Panc1 (cell line): ENCODE results near the gene MAP4K2. TPM values are rescaled to one million over a fixed set of nuclear protein-coding genes. Genes with fewer than 3 reads are reported as not detected.

Experiments
- ATAC-seq: fragments of 200-7000 bp; cut with Tn5 transposase; 2 replicates; pipeline ENCODE4 v1.9.1; 2020; ENCODE audit warnings: mild to moderate bottlenecking, moderate library complexity
- BruUV-seq: library from RNA; stranded (reverse); fragments of 400-500 nt; replicated peaks from 2 replicates; lab custom pipeline; 2021; lab: Mats Ljungman, UMichigan
- CTCF ChIA-PET: fragments of 300-600 bp; sonication (Branson Sonifier 250); formaldehyde crosslinking; loops from one replicate; lab custom pipeline; 2022; ENCODE audit warnings: antibody characterized with exemption; lab: Charles Lee
- POLR2A ChIA-PET: fragments of 300-600 bp; sonication (Branson Sonifier 250); formaldehyde crosslinking; loops from one replicate; lab custom pipeline; 2022; ENCODE audit warnings: antibody characterized with exemption; lab: Charles Lee
- DNase-seq: peaks from one replicate; pipeline ENCODE4 v3.0.0-alpha.2; 2010; ENCODE audit warnings: low read depth, low spot score
- H3K27ac ChIP-seq: 2 replicates; pipeline ENCODE4 v1.5.1; 2011; ENCODE audit warnings: mild to moderate bottlenecking, low read length, inconsistent platforms
- H3K27me3 ChIP-seq: fragments of 200-500 bp; sonication (Bioruptor generic); 2 replicates; pipeline ENCODE4 v1.6.0; 2014; ENCODE audit warnings: low read length, inconsistent platforms; ENCODE audit not compliant: control insufficient read depth, insufficient read depth
- H3K36me3 ChIP-seq: fragments of 200-500 bp; sonication (Bioruptor generic); 2 replicates; pipeline ENCODE4 v1.5.1; 2014; ENCODE audit warnings: inconsistent platforms, mild to moderate bottlenecking, low read length, moderate library complexity; ENCODE audit not compliant: control insufficient read depth, insufficient read depth
- H3K4me1 ChIP-seq: 2 replicates; pipeline ENCODE4 v1.5.1; 2011; ENCODE audit warnings: inconsistent platforms, mild to moderate bottlenecking, low read length, moderate library complexity; ENCODE audit not compliant: control insufficient read depth, insufficient read depth
- H3K4me3 ChIP-seq, 2 experiments: 2 replicates each; pipeline ENCODE4 v1.5.1; 2011 to 2012; ENCODE audit warnings: low read depth in 2 of 2, low read length in 2 of 2, mild to moderate bottlenecking in 2 of 2, inconsistent platforms in 1 of 2, moderate library complexity in 1 of 2
- H3K9me3 ChIP-seq: fragments of 200-500 bp; sonication (Bioruptor generic); 2 replicates; pipeline ENCODE4 v1.5.1; 2014; ENCODE audit warnings: low read depth, mild to moderate bottlenecking, inconsistent platforms, low read length, moderate library complexity; ENCODE audit not compliant: control insufficient read depth, insufficient read depth
- CTCF ChIP-seq: fragments of 450-650 bp; IDR thresholded peaks from 2 replicates; pipeline ENCODE4 v1.5.1; 2017; ENCODE audit warnings: mild to moderate bottlenecking
- POLR2AphosphoS5 ChIP-seq: IDR thresholded peaks from 2 replicates; pipeline ENCODE4 v1.6.1; 2012; ENCODE audit warnings: mild to moderate bottlenecking, low read depth, low read length, moderate library complexity
- REST ChIP-seq, 2 experiments: IDR thresholded peaks; 2 replicates each; pipeline ENCODE4 v1.6.1; 2011 to 2012; ENCODE audit warnings: low read depth in 2 of 2, control low read depth in 1 of 2, low read length in 1 of 2, mild to moderate bottlenecking in 1 of 2, moderate library complexity in 1 of 2; ENCODE audit not compliant: insufficient read depth in 1 of 2
- SIN3A ChIP-seq: IDR thresholded peaks from 2 replicates; pipeline ENCODE4 v1.6.1; 2012; ENCODE audit warnings: low read depth, mild to moderate bottlenecking, low read length, moderate library complexity, borderline replicate concordance; ENCODE audit not compliant: insufficient read depth
- TCF7L2 ChIP-seq: IDR thresholded peaks from 2 replicates; pipeline ENCODE4 v1.6.1; 2011; ENCODE audit warnings: mild to moderate bottlenecking, low read depth, low read length, inconsistent platforms
- in situ Hi-C: cut with HindIII; loops from 2 replicates; pipeline ENCODE4 v1.10.0; 2016; ENCODE audit warnings: low sequenced_read_pairs, low pct_unique_long_range_greater_than_20kb
- intact Hi-C: fragments of 100-400 bp; cut with micrococcal nuclease; formaldehyde crosslinking; loops from one replicate; pipeline ENCODE4 v1.10.0; 2022; ENCODE audit not compliant: unreplicated experiment
- total RNA-seq: library from RNA; stranded (reverse); gene quantifications from one replicate; pipeline ENCODE4 v1.2.1, GENCODE V29; 2021; ENCODE audit not compliant: unreplicated experiment

The MAP4K2 gene
- total RNA-seq, 1 experiment from 2014 or later = 46.4 TPM

- ChIA-PET CTCF (interaction anchor here (0.6 kb wide), 1 partner anchor 1059 kb away, joined by 3 read pairs; no protein-coding TSS in a partner anchor), POLR2A (interaction anchor here (1.6 kb wide), 1 partner anchor 22 kb away, joined by 4 read pairs; the partner anchor contains the start of gene SF1)
- in situ Hi-C loops (no loop called here), intact Hi-C loops (no loop called here)
- Histone ChIP-seq H3K4me1 (peaks cover 18% of the 10 kb centered on the region), H3K27me3 (no peaks in the 10 kb centered on the region), H3K4me3 (no peak overlapping the region), H3K36me3 (no peaks in the 10 kb centered on the region; the same call in 1 of the 2 replicates), H3K9me3 (no peaks in the 10 kb centered on the region), H3K27ac (no peak overlapping the region)
- BruUV-seq = no TSS peak
- DNase-seq = no peak
- TF ChIP-seq REST (IDR thresholded peaks at IDR 0.05; ENCODE audit: insufficient read depth in 1 of 2, low read depth in 2 of 2, low read length in 1 of 2) = no peak
- no peak for TF ChIP-seq SIN3A
- no peak for TF ChIP-seq POLR2AphosphoS5
- no peak for TF ChIP-seq TCF7L2
- TF ChIP-seq CTCF = no peak
- ATAC-seq = no peak
These were observed 2.5 kb downstream of the MAP4K2 start for GRCh38 chr11:64800303-64801157.

GRCh38 chr11:64799623-64800302 lies 3.3 kb downstream of the MAP4K2 start:
- ChIA-PET CTCF (interaction anchor here (0.5 to 0.6 kb wide), 2 partner anchors 75 to 476 kb away, joined by 3 to 14 read pairs; no protein-coding TSS in a partner anchor), POLR2A (interaction anchor here (1.6 kb wide), 1 partner anchor 21 kb away, joined by 4 read pairs; the partner anchor contains the start of gene SF1)
- intact Hi-C loops (no loop called here), in situ Hi-C loops (no loop called here)
- Histone ChIP-seq H3K4me1 (peaks cover 18% of the 10 kb centered on the region), H3K9me3 (no peaks in the 10 kb centered on the region), H3K27ac (no peak overlapping the region), H3K36me3 (no peaks in the 10 kb centered on the region; the same call in 1 of the 2 replicates), H3K4me3 (no peak overlapping the region), H3K27me3 (no peaks in the 10 kb centered on the region)
- TF ChIP-seq SIN3A (no peak), POLR2AphosphoS5 (no peak), REST (IDR thresholded peaks at IDR 0.05; ENCODE audit: insufficient read depth in 1 of 2, low read depth in 2 of 2, low read length in 1 of 2) (no peak), CTCF (no peak), TCF7L2 (no peak)
- BruUV-seq = no TSS peak
- no peak for DNase-seq
- ATAC-seq = no peak
